ENCODE results near the gene CRABP2.

Gene CRABP2

GRCh38 chr1:156708218-156708661 is 2.9 kb upstream of the CRABP2 start:
- DNase-seq (ENCODE audit: low read depth): no peak

- no peak for DNase-seq (ENCODE audit: low read depth)
Measured at GRCh38 chr1:156707417-156708217, 2.2 kb upstream of the CRABP2 start.

- DNase-seq (ENCODE audit: low read depth): no peak
Measured at GRCh38 chr1:156706657-156707416, 1.5 kb upstream of the CRABP2 start.

- peak; percentile 42 for DNase-seq (ENCODE audit: low read depth)
Measured at GRCh38 chr1:156705918-156706656, 704 bp upstream of the CRABP2 start.

GRCh38 chr1:156704930-156705320 is 458 bp downstream of the CRABP2 start:
- DNase-seq (ENCODE audit: low read depth): no peak

GRCh38 chr1:156704166-156704711 is 1.1 kb downstream of the CRABP2 start:
- no peak for DNase-seq (ENCODE audit: low read depth)

GRCh38 chr1:156703741-156704140 is 1.6 kb downstream of the CRABP2 start:
- DNase-seq (ENCODE audit: low read depth): no peak

- no peak for DNase-seq (ENCODE audit: low read depth)
Measured at GRCh38 chr1:156703336-156703735, 2.0 kb downstream of the CRABP2 start.

- DNase-seq (ENCODE audit: low read depth): no peak
Measured at GRCh38 chr1:156700736-156701531, 4.4 kb downstream of the CRABP2 start.

- no peak for DNase-seq (ENCODE audit: low read depth)
Measured at GRCh38 chr1:156698995-156699394, 6.4 kb downstream of the CRABP2 start.

- DNase-seq (ENCODE audit: low read depth): no peak
Measured at GRCh38 chr1:156697481-156697880, 7.9 kb downstream of the CRABP2 start.

GRCh38 chr1:156696755-156697154 is 8.6 kb downstream of the CRABP2 start:
- no peak for DNase-seq (ENCODE audit: low read depth)

GRCh38 chr1:156694690-156694962 is 10.8 kb downstream of the CRABP2 start:
- DNase-seq (ENCODE audit: low read depth): no peak

- no peak for DNase-seq (ENCODE audit: low read depth)
Measured at GRCh38 chr1:156693848-156694689, 11.3 kb downstream of the CRABP2 start.

GRCh38 chr1:156692925-156693847 is 12.2 kb downstream of the CRABP2 start:
- DNase-seq (ENCODE audit: low read depth): no peak

GRCh38 chr1:156692441-156692924 is 12.9 kb downstream of the CRABP2 start:
- no peak for DNase-seq (ENCODE audit: low read depth)

GRCh38 chr1:156691665-156692440 is 13.5 kb downstream of the CRABP2 start:
- DNase-seq (ENCODE audit: low read depth): no peak

- no peak for DNase-seq (ENCODE audit: low read depth)
Measured at GRCh38 chr1:156691191-156691590, 14.2 kb downstream of the CRABP2 start.

- DNase-seq (ENCODE audit: low read depth): no peak
Measured at GRCh38 chr1:156690675-156691036, 14.7 kb downstream of the CRABP2 start.
